GM12878 (cell line): Measurements from ENCODE around the gene FAM83G. TPM values are rescaled to one million over a fixed set of nuclear protein-coding genes. Genes with fewer than 3 reads are reported as not detected.

Experiments
- ATAC-seq: fragments of 200-7000 bp; cut with Tn5 transposase; 3 replicates; pipeline ENCODE4 v1.9.1; 2020; ENCODE audit warnings: mild to moderate bottlenecking, moderate library complexity
- BruUV-seq: library from RNA; stranded (reverse); fragments of 400-500 nt; replicated peaks from 2 replicates; lab custom pipeline; 2021; lab: Mats Ljungman, UMichigan
- CTCF ChIA-PET: fragments of 300-600 bp; sonication (Branson Sonifier 250); formaldehyde crosslinking; extraction: SDS; loops from one replicate; lab custom pipeline; 2021; ENCODE audit warnings: inconsistent platforms; lab: Yijun Ruan, JAX
- POLR2A ChIA-PET: fragments of 350-600 bp; formaldehyde crosslinking; extraction: SDS; loops from one replicate; lab custom pipeline; 2021; ENCODE audit warnings: inconsistent platforms; lab: Charles Lee
- RAD21 ChIA-PET: fragments of 300-600 bp; sonication (Branson Sonifier 250); formaldehyde crosslinking; loops from one replicate; lab custom pipeline; 2023; ENCODE audit warnings: antibody characterized with exemption; ENCODE audit not compliant: unreplicated experiment; lab: Charles Lee
- SMC1A ChIA-PET: fragments of 300-600 bp; sonication (Branson Sonifier 250); formaldehyde crosslinking; loops from one replicate; lab custom pipeline; 2023; ENCODE audit not compliant: unreplicated experiment, uncharacterized antibody; lab: Charles Lee
- DNase-seq: peaks from one replicate; pipeline ENCODE4 v3.0.0-alpha.2; 2011; ENCODE audit warnings: low read depth, low spot score
- FAIRE-seq: peaks from 3 replicates; lab custom pipeline; 2011; peaks lifted over from hg19 to GRCh38; lab: Jason Lieb, UNC
- H2AFZ ChIP-seq: 2 replicates; pipeline ENCODE4 v1.6.0; 2011; ENCODE audit warnings: low read depth, low read length, control low read depth; ENCODE audit not compliant: control insufficient read depth
- H3K27ac ChIP-seq: 2 replicates; pipeline ENCODE4 v1.5.1; 2011; ENCODE audit warnings: control low read depth; ENCODE audit not compliant: control insufficient read depth, insufficient read depth
- H3K27me3 ChIP-seq, 2 experiments: replicated peaks in 1 of 2; 2 replicates each; pipeline versions ENCODE4 v1.6.0 to v1.6.1; 2011; ENCODE audit warnings: low read length in 1 of 2; ENCODE audit not compliant: control insufficient read depth in 2 of 2, insufficient read depth in 2 of 2
- H3K36me3 ChIP-seq, 2 experiments: 2 replicates each; pipeline ENCODE4 v1.5.1; 2011; ENCODE audit warnings: low read length in 1 of 2; ENCODE audit not compliant: control insufficient read depth in 2 of 2, insufficient read depth in 2 of 2
- H3K4me1 ChIP-seq: 2 replicates; pipeline ENCODE4 v1.6.1; 2011; ENCODE audit warnings: mild to moderate bottlenecking, low read length, moderate library complexity, mixed read lengths; ENCODE audit not compliant: control insufficient read depth, insufficient read depth
- H3K4me2 ChIP-seq: 2 replicates; pipeline ENCODE4 v1.6.0; 2011; ENCODE audit warnings: control low read depth; ENCODE audit not compliant: control insufficient read depth, insufficient read depth
- H3K4me3 ChIP-seq: fragments of 200-600 bp; sonication (generic); 2 replicates; pipeline ENCODE4 v1.5.1; 2016
- H3K79me2 ChIP-seq: 2 replicates; pipeline ENCODE4 v1.6.0; 2011; ENCODE audit warnings: low read length; ENCODE audit not compliant: control insufficient read depth, insufficient read depth
- H3K9ac ChIP-seq: 2 replicates; pipeline ENCODE4 v1.8.0; 2011; ENCODE audit warnings: low read length, control low read depth, mixed read lengths; ENCODE audit not compliant: control insufficient read depth, insufficient read depth
- H3K9me3 ChIP-seq: replicated peaks from 3 replicates; pipeline ENCODE4 v1.5.1; 2011; ENCODE audit warnings: mild to moderate bottlenecking, low read length; ENCODE audit not compliant: control insufficient read depth, insufficient read depth
- H4K20me1 ChIP-seq: 2 replicates; pipeline ENCODE4 v1.6.0; 2011; ENCODE audit not compliant: control insufficient read depth, insufficient read depth
- CEBPB ChIP-seq, 2 experiments: fragments of 150-350 bp in 1 of 2; IDR thresholded peaks; 2 replicates each; pipeline ENCODE4 v1.6.1; 2012 to 2014; ENCODE audit warnings: low read depth in 2 of 2, low read length in 2 of 2, borderline replicate concordance in 1 of 2, inconsistent platforms in 1 of 2
- CHD2 ChIP-seq: IDR thresholded peaks from 2 replicates; pipeline ENCODE4 v1.6.1; 2011; ENCODE audit warnings: low read depth, low read length, improper control_type of control experiment, borderline replicate concordance
- CREM ChIP-seq: IDR thresholded peaks from 2 replicates; pipeline ENCODE4 v1.6.1; 2014; ENCODE audit warnings: antibody characterized with exemption, low read depth
- EP300 ChIP-seq, 2 experiments: fragments of 150-350 bp in 1 of 2; IDR thresholded peaks; 2 replicates each; pipeline ENCODE4 v1.6.1; 2011 to 2012; ENCODE audit warnings: low read depth in 2 of 2, low read length in 2 of 2, borderline replicate concordance in 1 of 2, improper control_type of control experiment in 1 of 2, inconsistent platforms in 1 of 2; ENCODE audit not compliant: control insufficient read depth in 1 of 2
- IKZF1 ChIP-seq: fragments of 450-650 bp; conservative IDR thresholded peaks from 2 replicates; pipeline ENCODE4 v1.6.1; 2017; ENCODE audit warnings: antibody characterized with exemption, mild to moderate bottlenecking
- MTA3 ChIP-seq: IDR thresholded peaks from 2 replicates; pipeline ENCODE4 v1.6.1; 2012; ENCODE audit warnings: low read length, inconsistent platforms, borderline replicate concordance
- MYB ChIP-seq: fragments of 150-350 bp; IDR thresholded peaks from 2 replicates; pipeline ENCODE4 v1.6.1; 2014; ENCODE audit warnings: mild to moderate bottlenecking, low read depth, low read length, borderline replicate concordance
- NR2C2 ChIP-seq: IDR thresholded peaks from 2 replicates; pipeline ENCODE4 v1.6.1; 2011; ENCODE audit warnings: borderline replicate concordance, low read depth; ENCODE audit not compliant: control insufficient read depth, insufficient read length
- RUNX3 ChIP-seq: IDR thresholded peaks from 2 replicates; pipeline ENCODE4 v1.6.1; 2012; ENCODE audit warnings: low read length, inconsistent platforms
- SIX5 ChIP-seq: IDR thresholded peaks from 2 replicates; pipeline ENCODE4 v1.6.1; 2011; ENCODE audit warnings: mild to moderate bottlenecking, low read depth, low read length, moderate library complexity; ENCODE audit not compliant: severe bottlenecking
- YY1 ChIP-seq: IDR thresholded peaks from 2 replicates; pipeline ENCODE4 v1.6.1; 2011; ENCODE audit warnings: low read depth, mild to moderate bottlenecking, low read length
- ZNF24 ChIP-seq: fragments of 450-650 bp; IDR thresholded peaks from 2 replicates; pipeline ENCODE4 v1.6.1; 2017; ENCODE audit warnings: antibody characterized with exemption, mild to moderate bottlenecking
- WGBS: methylation state at CpG from one replicate; pipeline ENCODE4 v1.1.6; 2016; ENCODE audit warnings: low lambda C conversion rate; ENCODE audit not compliant: insufficient replicate concordance, insufficient coverage; ENCODE audit errors: missing lambda C conversion rate; 5-methylcytosine and 5-hydroxymethylcytosine counted together
- in situ Hi-C: fragments of 300-500 bp; cut with MboI; formaldehyde crosslinking; loops from 9 replicates; pipeline ENCODE4 v1.14.3; 2018; ENCODE audit warnings: mixed read lengths
- intact Hi-C: fragments of 100-400 bp; cut with micrococcal nuclease; formaldehyde crosslinking; loops from one replicate; pipeline ENCODE4 v1.14.2; 2022; ENCODE audit not compliant: unreplicated experiment
- polyA plus RNA-seq, 11 experiments: library from polyadenylated mRNA; depleted of rRNA in 4 of 11; unstranded in 6 of 11; stranded (reverse) in 5 of 11; fragments of >200 nt; fragmentation: Nextera tagmentation in 4 of 11; fragmentation: Illumina TruSeq in 1 of 11; extraction: Ambion mirVana in 4 of 11; extraction: Trizol in 1 of 11; gene quantifications; 1 replicate in 1 of 11; 2 replicates in 10 of 11; pipeline versions ENCODE4 v1.2.1 to v1.2.3, GENCODE V29; 2011 to 2016; ENCODE audit warnings: inconsistent platforms in 2 of 11, missing spikeins in 2 of 11, low read depth in 1 of 11
- total RNA-seq, 4 experiments: library from RNA; depleted of rRNA in 3 of 4; stranded (reverse); fragments of >200 nt in 3 of 4; fragmentation: Illumina TruSeq in 1 of 4; extraction: Trizol in 1 of 4; gene quantifications; 2 replicates each; pipeline versions ENCODE4 v1.2.1 to v1.2.3, GENCODE V29; 2013 to 2021
- TF ChIP-seq, protein P1 (sequence below): fragments of 450-650 bp; formaldehyde crosslinking; IDR thresholded peaks from 2 replicates; pipeline ENCODE4 v1.5.0; 2022; ENCODE audit warnings: mild to moderate bottlenecking, missing genetic modification characterization
- TF ChIP-seq, protein P2 (sequence below): fragments of 450-650 bp; conservative IDR thresholded peaks from 2 replicates; pipeline ENCODE4 v1.6.1; 2017; ENCODE audit warnings: mild to moderate bottlenecking, moderate library complexity

FAM83G gene
- total and polyA plus RNA-seq, 10 of the 15 experiments (the other 5 are each of a cell fraction or from before 2014, with no cell fraction given): 0.03 to 16.7 (median 6.5) TPM

GRCh38 chr17:18996458-18996857 lies 8.1 kb downstream of the FAM83G start (continued):
- TF ChIP-seq, protein P1, sequence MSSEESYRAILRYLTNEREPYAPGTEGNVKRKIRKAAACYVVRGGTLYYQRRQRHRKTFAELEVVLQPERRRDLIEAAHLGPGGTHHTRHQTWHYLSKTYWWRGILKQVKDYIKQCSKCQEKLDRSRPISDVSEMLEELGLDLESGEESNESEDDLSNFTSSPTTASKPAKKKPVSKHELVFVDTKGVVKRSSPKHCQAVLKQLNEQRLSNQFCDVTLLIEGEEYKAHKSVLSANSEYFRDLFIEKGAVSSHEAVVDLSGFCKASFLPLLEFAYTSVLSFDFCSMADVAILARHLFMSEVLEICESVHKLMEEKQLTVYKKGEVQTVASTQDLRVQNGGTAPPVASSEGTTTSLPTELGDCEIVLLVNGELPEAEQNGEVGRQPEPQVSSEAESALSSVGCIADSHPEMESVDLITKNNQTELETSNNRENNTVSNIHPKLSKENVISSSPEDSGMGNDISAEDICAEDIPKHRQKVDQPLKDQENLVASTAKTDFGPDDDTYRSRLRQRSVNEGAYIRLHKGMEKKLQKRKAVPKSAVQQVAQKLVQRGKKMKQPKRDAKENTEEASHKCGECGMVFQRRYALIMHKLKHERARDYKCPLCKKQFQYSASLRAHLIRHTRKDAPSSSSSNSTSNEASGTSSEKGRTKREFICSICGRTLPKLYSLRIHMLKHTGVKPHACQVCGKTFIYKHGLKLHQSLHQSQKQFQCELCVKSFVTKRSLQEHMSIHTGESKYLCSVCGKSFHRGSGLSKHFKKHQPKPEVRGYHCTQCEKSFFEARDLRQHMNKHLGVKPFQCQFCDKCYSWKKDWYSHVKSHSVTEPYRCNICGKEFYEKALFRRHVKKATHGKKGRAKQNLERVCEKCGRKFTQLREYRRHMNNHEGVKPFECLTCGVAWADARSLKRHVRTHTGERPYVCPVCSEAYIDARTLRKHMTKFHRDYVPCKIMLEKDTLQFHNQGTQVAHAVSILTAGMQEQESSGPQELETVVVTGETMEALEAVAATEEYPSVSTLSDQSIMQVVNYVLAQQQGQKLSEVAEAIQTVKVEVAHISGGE (CRISPR knock-in tag): no peak
- TF ChIP-seq CHD2 (no peak), EP300 (IDR thresholded peaks at IDR 0.05; ENCODE audit: borderline replicate concordance in 1 of 2, control insufficient read depth in 1 of 2, low read depth in 2 of 2, low read length in 2 of 2) (no peak), NR2C2 (no peak), ZNF24 (no peak)

GRCh38 chr17:18995220-18995619 lies 9.3 kb downstream of the FAM83G start:
- Histone ChIP-seq H3K27me3 (no peaks in the 10 kb centered on the region), H2AFZ (no peak overlapping the region), H4K20me1 (no peaks in the 10 kb centered on the region), H3K36me3 (peaks cover 0 to 3% of the 10 kb centered on the region in 2 experiments; a peak in 3 of 4 replicates), H3K4me1 (peaks cover 15% of the 10 kb centered on the region), H3K27ac (no peak overlapping the region), H3K4me2 (no peak overlapping the region), H3K79me2 (no peaks in the 10 kb centered on the region; the same call in 1 of the 2 replicates), H3K9me3 (peaks cover 6% of the 10 kb centered on the region; the same call in 2 of the 3 replicates), H3K4me3 (no peak overlapping the region), H3K9ac (no peak overlapping the region)
- BruUV-seq: no TSS peak
- POLR2A ChIA-PET: no interaction called here
- intact Hi-C loops: no loop called here
- RAD21 ChIA-PET: no interaction called here
- ATAC-seq: no peak
- in situ Hi-C loops: no loop called here
- CTCF ChIA-PET: no interaction called here
- SMC1A ChIA-PET: interaction anchor here (0.6 kb wide), 1 partner anchor 220 kb away, joined by 3 read pairs; no protein-coding TSS in a partner anchor
- WGBS: 64% methylated on average over 3 of the region's 3 CpGs
- no peak for DNase-seq
- no peak for FAIRE-seq
- TF ChIP-seq MYB: no peak
- TF ChIP-seq, protein P2, sequence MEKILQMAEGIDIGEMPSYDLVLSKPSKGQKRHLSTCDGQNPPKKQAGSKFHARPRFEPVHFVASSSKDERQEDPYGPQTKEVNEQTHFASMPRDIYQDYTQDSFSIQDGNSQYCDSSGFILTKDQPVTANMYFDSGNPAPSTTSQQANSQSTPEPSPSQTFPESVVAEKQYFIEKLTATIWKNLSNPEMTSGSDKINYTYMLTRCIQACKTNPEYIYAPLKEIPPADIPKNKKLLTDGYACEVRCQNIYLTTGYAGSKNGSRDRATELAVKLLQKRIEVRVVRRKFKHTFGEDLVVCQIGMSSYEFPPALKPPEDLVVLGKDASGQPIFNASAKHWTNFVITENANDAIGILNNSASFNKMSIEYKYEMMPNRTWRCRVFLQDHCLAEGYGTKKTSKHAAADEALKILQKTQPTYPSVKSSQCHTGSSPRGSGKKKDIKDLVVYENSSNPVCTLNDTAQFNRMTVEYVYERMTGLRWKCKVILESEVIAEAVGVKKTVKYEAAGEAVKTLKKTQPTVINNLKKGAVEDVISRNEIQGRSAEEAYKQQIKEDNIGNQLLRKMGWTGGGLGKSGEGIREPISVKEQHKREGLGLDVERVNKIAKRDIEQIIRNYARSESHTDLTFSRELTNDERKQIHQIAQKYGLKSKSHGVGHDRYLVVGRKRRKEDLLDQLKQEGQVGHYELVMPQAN: no peak
- TF ChIP-seq RUNX3: no peak
- no peak for TF ChIP-seq MTA3
- TF ChIP-seq CEBPB (IDR thresholded peaks at IDR 0.05; ENCODE audit: borderline replicate concordance in 1 of 2, low read depth in 2 of 2, low read length in 2 of 2): no peak
- no peak for TF ChIP-seq IKZF1
- TF ChIP-seq CREM: no peak
- no peak for TF ChIP-seq SIX5
- no peak for TF ChIP-seq YY1
